Panc1 (cell line): ENCODE data around the gene NPR3. TPM values are rescaled to one million over a fixed set of nuclear protein-coding genes. Genes with fewer than 3 reads are reported as not detected.

Experiments
- ATAC-seq: fragments of 200-7000 bp; cut with Tn5 transposase; 2 replicates; pipeline ENCODE4 v1.9.1; 2020; ENCODE audit warnings: mild to moderate bottlenecking, moderate library complexity
- BruUV-seq: library from RNA; stranded (reverse); fragments of 400-500 nt; replicated peaks from 2 replicates; lab custom pipeline; 2021; lab: Mats Ljungman, UMichigan
- CTCF ChIA-PET: fragments of 300-600 bp; sonication (Branson Sonifier 250); formaldehyde crosslinking; loops from one replicate; lab custom pipeline; 2022; ENCODE audit warnings: antibody characterized with exemption; lab: Charles Lee
- POLR2A ChIA-PET: fragments of 300-600 bp; sonication (Branson Sonifier 250); formaldehyde crosslinking; loops from one replicate; lab custom pipeline; 2022; ENCODE audit warnings: antibody characterized with exemption; lab: Charles Lee
- DNase-seq: peaks from one replicate; pipeline ENCODE4 v3.0.0-alpha.2; 2010; ENCODE audit warnings: low read depth, low spot score
- H3K27ac ChIP-seq: 2 replicates; pipeline ENCODE4 v1.5.1; 2011; ENCODE audit warnings: mild to moderate bottlenecking, low read length, inconsistent platforms
- H3K27me3 ChIP-seq: fragments of 200-500 bp; sonication (Bioruptor generic); 2 replicates; pipeline ENCODE4 v1.6.0; 2014; ENCODE audit warnings: low read length, inconsistent platforms; ENCODE audit not compliant: control insufficient read depth, insufficient read depth
- H3K36me3 ChIP-seq: fragments of 200-500 bp; sonication (Bioruptor generic); 2 replicates; pipeline ENCODE4 v1.5.1; 2014; ENCODE audit warnings: inconsistent platforms, mild to moderate bottlenecking, low read length, moderate library complexity; ENCODE audit not compliant: control insufficient read depth, insufficient read depth
- H3K4me1 ChIP-seq: 2 replicates; pipeline ENCODE4 v1.5.1; 2011; ENCODE audit warnings: inconsistent platforms, mild to moderate bottlenecking, low read length, moderate library complexity; ENCODE audit not compliant: control insufficient read depth, insufficient read depth
- H3K4me3 ChIP-seq, 2 experiments: 2 replicates each; pipeline ENCODE4 v1.5.1; 2011 to 2012; ENCODE audit warnings: low read depth in 2 of 2, low read length in 2 of 2, mild to moderate bottlenecking in 2 of 2, inconsistent platforms in 1 of 2, moderate library complexity in 1 of 2
- H3K9me3 ChIP-seq: fragments of 200-500 bp; sonication (Bioruptor generic); 2 replicates; pipeline ENCODE4 v1.5.1; 2014; ENCODE audit warnings: low read depth, mild to moderate bottlenecking, inconsistent platforms, low read length, moderate library complexity; ENCODE audit not compliant: control insufficient read depth, insufficient read depth
- CTCF ChIP-seq: fragments of 450-650 bp; IDR thresholded peaks from 2 replicates; pipeline ENCODE4 v1.5.1; 2017; ENCODE audit warnings: mild to moderate bottlenecking
- POLR2AphosphoS5 ChIP-seq: IDR thresholded peaks from 2 replicates; pipeline ENCODE4 v1.6.1; 2012; ENCODE audit warnings: mild to moderate bottlenecking, low read depth, low read length, moderate library complexity
- REST ChIP-seq, 2 experiments: IDR thresholded peaks; 2 replicates each; pipeline ENCODE4 v1.6.1; 2011 to 2012; ENCODE audit warnings: low read depth in 2 of 2, control low read depth in 1 of 2, low read length in 1 of 2, mild to moderate bottlenecking in 1 of 2, moderate library complexity in 1 of 2; ENCODE audit not compliant: insufficient read depth in 1 of 2
- SIN3A ChIP-seq: IDR thresholded peaks from 2 replicates; pipeline ENCODE4 v1.6.1; 2012; ENCODE audit warnings: low read depth, mild to moderate bottlenecking, low read length, moderate library complexity, borderline replicate concordance; ENCODE audit not compliant: insufficient read depth
- TCF7L2 ChIP-seq: IDR thresholded peaks from 2 replicates; pipeline ENCODE4 v1.6.1; 2011; ENCODE audit warnings: mild to moderate bottlenecking, low read depth, low read length, inconsistent platforms
- in situ Hi-C: cut with HindIII; loops from 2 replicates; pipeline ENCODE4 v1.10.0; 2016; ENCODE audit warnings: low sequenced_read_pairs, low pct_unique_long_range_greater_than_20kb
- intact Hi-C: fragments of 100-400 bp; cut with micrococcal nuclease; formaldehyde crosslinking; loops from one replicate; pipeline ENCODE4 v1.10.0; 2022; ENCODE audit not compliant: unreplicated experiment
- total RNA-seq: library from RNA; stranded (reverse); gene quantifications from one replicate; pipeline ENCODE4 v1.2.1, GENCODE V29; 2021; ENCODE audit not compliant: unreplicated experiment

NPR3 gene
- total RNA-seq, 1 experiment from 2014 or later = 0.10 TPM

GRCh38 chr5:32736842-32737241 lies 25.7 kb downstream of the NPR3 start:
- Histone ChIP-seq H3K4me3 (no peak overlapping the region), H3K36me3 (no peaks in the 10 kb centered on the region), H3K9me3 (no peaks in the 10 kb centered on the region), H3K27ac (no peak overlapping the region), H3K27me3 (no peaks in the 10 kb centered on the region), H3K4me1 (no peaks in the 10 kb centered on the region)
- ATAC-seq = no peak
- no TSS peak for BruUV-seq
- POLR2A ChIA-PET = no interaction called here
- CTCF ChIA-PET = no interaction called here
- no peak for DNase-seq
- intact Hi-C loops (no loop called here), in situ Hi-C loops (no loop called here)
- TF ChIP-seq TCF7L2 (no peak), REST (IDR thresholded peaks at IDR 0.05; ENCODE audit: insufficient read depth in 1 of 2, low read depth in 2 of 2, low read length in 1 of 2) (no peak), POLR2AphosphoS5 (no peak), CTCF (no peak), SIN3A (no peak)

- Histone ChIP-seq H3K9me3 (no peaks in the 10 kb centered on the region), H3K27ac (no peak overlapping the region), H3K36me3 (no peaks in the 10 kb centered on the region), H3K4me3 (no peak overlapping the region), H3K4me1 (no peaks in the 10 kb centered on the region), H3K27me3 (no peaks in the 10 kb centered on the region)
- intact Hi-C loops = no loop called here
- DNase-seq = no peak
- ChIA-PET CTCF (no interaction called here), POLR2A (no interaction called here)
- BruUV-seq = no TSS peak
- in situ Hi-C loops = no loop called here
- TF ChIP-seq REST (IDR thresholded peaks at IDR 0.05; ENCODE audit: insufficient read depth in 1 of 2, low read depth in 2 of 2, low read length in 1 of 2) (no peak), CTCF (no peak), POLR2AphosphoS5 (no peak), SIN3A (no peak), TCF7L2 (no peak)
- ATAC-seq = no peak
These were observed 29.5 kb downstream of the NPR3 start for GRCh38 chr5:32740651-32741050.
